HG03558 (cell line): ENCODE measurements around the gene AGAP1.

Source experiments
- ATAC-seq: cut with Tn5 transposase; IDR thresholded peaks from one replicate; pipeline ENCODE4 v1.9.1; 2021; ENCODE audit warnings: moderate number of reproducible peaks; ENCODE audit not compliant: unreplicated experiment; ENCODE audit errors: extremely low read depth

The AGAP1 gene

GRCh38 chr2:235527806-235528469 lies 34.1 kb downstream of the AGAP1 start:
- no peak for ATAC-seq

GRCh38 chr2:235529621-235530020 lies 35.8 kb downstream of the AGAP1 start:
- no peak for ATAC-seq

GRCh38 chr2:235530735-235531134 lies 36.9 kb downstream of the AGAP1 start:
- no peak for ATAC-seq

GRCh38 chr2:235532307-235532706 lies 38.5 kb downstream of the AGAP1 start:
- ATAC-seq: no peak

- no peak for ATAC-seq
Measured at GRCh38 chr2:235533198-235533597, 39.4 kb downstream of the AGAP1 start.

GRCh38 chr2:235533616-235534385 lies 40.0 kb downstream of the AGAP1 start:
- no peak for ATAC-seq

- ATAC-seq: no peak
Measured at GRCh38 chr2:235534678-235535422, 41.0 kb downstream of the AGAP1 start.

- ATAC-seq: no peak
Measured at GRCh38 chr2:235535423-235536130, 41.7 kb downstream of the AGAP1 start.

GRCh38 chr2:235536711-235537110 lies 42.9 kb downstream of the AGAP1 start:
- ATAC-seq: no peak

- no peak for ATAC-seq
Measured at GRCh38 chr2:235537186-235537585, 43.3 kb downstream of the AGAP1 start.

- no peak for ATAC-seq
Measured at GRCh38 chr2:235537587-235537986, 43.7 kb downstream of the AGAP1 start.

GRCh38 chr2:235538144-235538639 lies 44.3 kb downstream of the AGAP1 start:
- no peak for ATAC-seq

GRCh38 chr2:235538981-235539380 lies 45.1 kb downstream of the AGAP1 start:
- ATAC-seq: no peak

GRCh38 chr2:235539773-235540172 lies 45.9 kb downstream of the AGAP1 start:
- ATAC-seq: no peak

- no peak for ATAC-seq
Measured at GRCh38 chr2:235541016-235541415, 47.2 kb downstream of the AGAP1 start.

GRCh38 chr2:235541838-235542549 lies 48.2 kb downstream of the AGAP1 start:
- no peak for ATAC-seq

- ATAC-seq: no peak
Measured at GRCh38 chr2:235542733-235543127, 48.9 kb downstream of the AGAP1 start.

GRCh38 chr2:235543128-235543750 lies 49.4 kb downstream of the AGAP1 start:
- no peak for ATAC-seq
